GM23338 (cell line): ENCODE measurements around the gene SLC6A19. TPM values are rescaled to one million over a fixed set of nuclear protein-coding genes. Genes with fewer than 3 reads are reported as not detected.

Experiments
- ATAC-seq: fragments of 200-7000 bp; cut with Tn5 transposase; 3 replicates; pipeline ENCODE4 v1.9.1; 2020
- DNase-seq: peaks from one replicate; pipeline ENCODE4 v3.0.0-alpha.2; 2015; ENCODE audit warnings: low spot score
- H2AFZ ChIP-seq: fragments of 200-600 bp; sonication (generic); 2 replicates; pipeline ENCODE4 v1.8.0; 2016; ENCODE audit warnings: antibody characterized with exemption, mild to moderate bottlenecking, moderate library complexity
- H3F3A ChIP-seq: fragments of 200-600 bp; sonication (generic); replicated peaks from 2 replicates; pipeline ENCODE4 v1.8.0; 2017; ENCODE audit warnings: antibody characterized with exemption, mixed run types, low read depth
- H3K27ac ChIP-seq: fragments of 200-600 bp; sonication (generic); 2 replicates; pipeline ENCODE4 v1.6.1; 2016; ENCODE audit warnings: low read depth
- H3K27me3 ChIP-seq: fragments of 200-600 bp; sonication (generic); 2 replicates; pipeline ENCODE4 v1.8.0; 2016; ENCODE audit warnings: mild to moderate bottlenecking, mixed run types, moderate library complexity; ENCODE audit not compliant: insufficient read depth
- H3K36me3 ChIP-seq: fragments of 200-600 bp; sonication (generic); 2 replicates; pipeline ENCODE4 v1.8.0; 2016; ENCODE audit warnings: mild to moderate bottlenecking; ENCODE audit not compliant: insufficient read depth
- H3K4me1 ChIP-seq: fragments of 200-600 bp; sonication (generic); 2 replicates; pipeline ENCODE4 v1.8.0; 2016; ENCODE audit warnings: mild to moderate bottlenecking, moderate library complexity; ENCODE audit not compliant: insufficient read depth
- H3K4me2 ChIP-seq: fragments of 200-600 bp; sonication (generic); 2 replicates; pipeline ENCODE4 v1.7.1; 2017; ENCODE audit warnings: mixed run types
- H3K4me3 ChIP-seq: fragments of 200-600 bp; sonication (generic); 2 replicates; pipeline ENCODE4 v1.6.1; 2016; ENCODE audit warnings: mixed run types
- H3K79me2 ChIP-seq: fragments of 200-600 bp; sonication (generic); replicated peaks from 2 replicates; pipeline ENCODE4 v1.8.0; 2017; ENCODE audit warnings: mild to moderate bottlenecking; ENCODE audit not compliant: insufficient read depth
- H3K9me2 ChIP-seq: fragments of 200-600 bp; sonication (generic); 2 replicates; pipeline ENCODE4 v1.8.0; 2017; ENCODE audit not compliant: insufficient read depth
- H4K20me1 ChIP-seq: fragments of 200-600 bp; sonication (generic); replicated peaks from 2 replicates; pipeline ENCODE4 v1.8.0; 2017; ENCODE audit warnings: mild to moderate bottlenecking; ENCODE audit not compliant: insufficient read depth
- H3K27ac Mint-ChIP-seq: 2 replicates; pipeline ENCODE4 v1.8.0; 2020; ENCODE audit warnings: inconsistent platforms, mild to moderate bottlenecking, moderate library complexity, mixed read lengths
- H3K27me3 Mint-ChIP-seq: 3 replicates; pipeline ENCODE4 v1.8.0; 2022; ENCODE audit warnings: low read depth, mild to moderate bottlenecking, moderate library complexity, mixed read lengths, inconsistent platforms; ENCODE audit not compliant: insufficient read depth, poor library complexity
- H3K36me3 Mint-ChIP-seq: 3 replicates; pipeline ENCODE4 v1.8.0; 2021; ENCODE audit warnings: low read depth, mild to moderate bottlenecking, inconsistent platforms, moderate library complexity, mixed read lengths
- H3K4me1 Mint-ChIP-seq: 3 replicates; pipeline ENCODE4 v1.8.0; 2020; ENCODE audit warnings: mild to moderate bottlenecking, inconsistent platforms, mixed read lengths
- H3K4me3 Mint-ChIP-seq: 3 replicates; pipeline ENCODE4 v1.8.0; 2021; ENCODE audit warnings: moderate library complexity, mild to moderate bottlenecking, inconsistent platforms, mixed read lengths
- H3K9me3 Mint-ChIP-seq: 3 replicates; pipeline ENCODE4 v1.8.0; 2020; ENCODE audit warnings: moderate library complexity, mild to moderate bottlenecking, inconsistent platforms, mixed read lengths
- CREB1 ChIP-seq: fragments of 250-450 bp; sonication (Bioruptor Pico); IDR thresholded peaks from 2 replicates; pipeline ENCODE4 v1.5.0; 2020; ENCODE audit warnings: low read depth, mild to moderate bottlenecking, moderate library complexity
- CTCF ChIP-seq, 2 experiments: fragments of 200-600 bp in 1 of 2; sonication (generic) in 1 of 2; conservative IDR thresholded peaks; 2 replicates each; pipeline versions ENCODE4 v1.5.1 to v1.6.1; 2016 to 2017; ENCODE audit warnings: antibody characterized with exemption in 2 of 2, low read depth in 2 of 2, mild to moderate bottlenecking in 2 of 2, moderate library complexity in 1 of 2
- ETS1 ChIP-seq: IDR thresholded peaks from 2 replicates; pipeline ENCODE4 v1.6.1; 2016; ENCODE audit warnings: antibody characterized with exemption
- EZH2 ChIP-seq: fragments of 200-600 bp; sonication (generic); IDR thresholded peaks from one replicate; pipeline ENCODE4 v1.8.0; 2017; ENCODE audit warnings: antibody characterized with exemption, mild to moderate bottlenecking, low read depth; ENCODE audit not compliant: unreplicated experiment
- EZH2phosphoT487 ChIP-seq: fragments of 200-600 bp; sonication (generic); IDR thresholded peaks from one replicate; pipeline ENCODE4 v1.8.1; 2018; ENCODE audit warnings: antibody characterized with exemption; ENCODE audit not compliant: unreplicated experiment
- JUNB ChIP-seq: IDR thresholded peaks from one replicate; pipeline ENCODE4 v1.6.1; 2016; ENCODE audit warnings: antibody characterized with exemption; ENCODE audit not compliant: unreplicated experiment
- NANOG ChIP-seq: IDR thresholded peaks from 2 replicates; pipeline ENCODE4 v1.6.1; 2016; ENCODE audit warnings: antibody characterized with exemption, borderline replicate concordance
- POLR2AphosphoS5 ChIP-seq: IDR thresholded peaks from 2 replicates; pipeline ENCODE4 v1.6.1; 2016; ENCODE audit warnings: antibody characterized with exemption, low read depth
- REST ChIP-seq: IDR thresholded peaks from one replicate; pipeline ENCODE4 v1.6.1; 2018; ENCODE audit warnings: antibody characterized with exemption; ENCODE audit not compliant: unreplicated experiment
- STAT1 ChIP-seq: IDR thresholded peaks from one replicate; pipeline ENCODE4 v1.6.1; 2016; ENCODE audit warnings: antibody characterized with exemption; ENCODE audit not compliant: unreplicated experiment
- ZNF114 ChIP-seq: fragments of 250-450 bp; sonication (Bioruptor Pico); IDR thresholded peaks from 2 replicates; pipeline ENCODE4 v1.5.0; 2020; ENCODE audit warnings: mild to moderate bottlenecking, moderate library complexity
- ZNF331 ChIP-seq: fragments of 250-450 bp; sonication (Bioruptor Pico); IDR thresholded peaks from 2 replicates; pipeline ENCODE4 v1.5.0; 2020; ENCODE audit warnings: low read depth, mild to moderate bottlenecking, moderate library complexity
- ZNF462 ChIP-seq: fragments of 250-450 bp; sonication (Bioruptor Pico); IDR thresholded peaks from 2 replicates; pipeline ENCODE4 v1.5.0; 2020; ENCODE audit warnings: mild to moderate bottlenecking, moderate library complexity
- polyA plus RNA-seq: library from polyadenylated mRNA; unstranded; fragments of >200 nt; fragmentation: Nextera tagmentation; extraction: Ambion mirVana; gene quantifications from 2 replicates; pipeline ENCODE4 v1.2.1, GENCODE V29; 2016
- total RNA-seq: library from RNA; depleted of rRNA; stranded (reverse); fragments of >200 nt; shearing (Covaris generic); gene quantifications from 2 replicates; pipeline ENCODE4 v1.2.3, GENCODE V29; 2014

SLC6A19 gene
- total and polyA plus RNA-seq, 2 experiments from 2014 or later: not detected

- Mint-ChIP-seq H3K36me3 (no peaks in the 10 kb centered on the region), H3K4me3 (no peak overlapping the region), H3K4me1 (peaks cover 2% of the 10 kb centered on the region; the same call in 2 of the 3 replicates), H3K27ac (no peak overlapping the region), H3K9me3 (no peaks in the 10 kb centered on the region), H3K27me3 (peaks cover 10% of the 10 kb centered on the region)
- ATAC-seq: no peak
- Histone ChIP-seq H3F3A (no peaks in the 10 kb centered on the region), H3K9me2 (no peaks in the 10 kb centered on the region), H3K27ac (no peak overlapping the region), H3K4me3 (no peak overlapping the region), H3K27me3 (no peaks in the 10 kb centered on the region), H3K4me1 (no peaks in the 10 kb centered on the region), H3K36me3 (no peaks in the 10 kb centered on the region), H2AFZ (no peak overlapping the region), H3K4me2 (no peak overlapping the region), H3K79me2 (no peaks in the 10 kb centered on the region), H4K20me1 (no peaks in the 10 kb centered on the region)
- no peak for TF ChIP-seq ZNF331 (CRISPR knock-in tag)
- no peak for TF ChIP-seq EZH2
- no peak for TF ChIP-seq EZH2phosphoT487
- TF ChIP-seq CTCF (conservative IDR thresholded peaks at IDR 0.05; ENCODE audit: low read depth in 2 of 2): no peak
- TF ChIP-seq ETS1: no peak
- TF ChIP-seq ZNF114: no peak
- TF ChIP-seq CREB1: no peak
- no peak for TF ChIP-seq POLR2AphosphoS5
- no peak for TF ChIP-seq NANOG
- TF ChIP-seq JUNB: no peak
- no peak for TF ChIP-seq REST
- no peak for TF ChIP-seq STAT1
- no peak for TF ChIP-seq ZNF462 (CRISPR knock-in tag)
- no peak for DNase-seq
Observed at GRCh38 chr5:1172670-1173404, 28.6 kb upstream of the SLC6A19 start.
